ENCODE results near the gene CIAO3. TPM values are rescaled to one million over a fixed set of nuclear protein-coding genes. Genes with fewer than 3 reads are reported as not detected.

The CIAO3 gene
- total RNA-seq, 1 experiment from 2014 or later: 32.8 TPM

DNA sequence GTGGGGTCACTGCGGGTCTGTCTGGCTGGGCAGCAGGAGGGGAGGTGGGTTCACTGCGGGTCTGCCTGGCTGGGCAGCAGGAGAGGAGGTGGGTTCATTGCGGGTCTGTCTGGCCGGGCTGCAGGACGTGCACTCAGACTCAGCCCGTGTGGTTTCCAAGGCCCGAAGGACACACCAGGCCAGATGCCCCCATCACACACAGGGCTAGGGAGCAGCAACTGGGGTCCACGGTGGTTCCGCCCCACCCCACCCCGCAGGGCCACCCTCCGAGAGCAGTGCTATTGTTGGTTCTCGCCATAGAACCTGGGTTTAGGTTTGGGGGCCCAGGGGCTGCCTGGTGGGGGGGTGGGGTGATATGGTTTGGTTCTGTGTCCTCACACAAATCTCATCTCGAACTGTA, 5.8 kb upstream of the CIAO3 start:
- Histone ChIP-seq H3K9me2 (ENCODE audit: insufficient read depth) (no peaks in the 10 kb centered on the region), H4K20me1 (ENCODE audit: insufficient read depth) (no peaks in the 10 kb centered on the region), H3K4me2 (ENCODE audit: low read length) (no peak overlapping the region), H3K79me2 (ENCODE audit: insufficient read depth, low read length) (no peaks in the 10 kb centered on the region), H3K27me3 (ENCODE audit: insufficient read depth, low read length) (no peaks in the 10 kb centered on the region), H2AFZ (ENCODE audit: low read depth, low read length, poor library complexity, severe bottlenecking) (no peak overlapping the region), H3K27ac (ENCODE audit: low read depth, low read length) (no peak overlapping the region), H3K36me3 (ENCODE audit: control insufficient read depth in 1 of 2, insufficient read depth in 2 of 2, low read length in 2 of 2) (no peaks in the 10 kb centered on the region), H3K4me1 (ENCODE audit: control insufficient read depth in 1 of 2, insufficient read depth in 2 of 2, low read length in 2 of 2) (peaks cover 2 to 14% of the 10 kb centered on the region in 2 experiments; a peak in 3 of 4 replicates), H3K9ac (ENCODE audit: low read length) (no peak overlapping the region), H3K9me3 (ENCODE audit: control insufficient read depth in 1 of 2, insufficient read depth in 1 of 2, low read depth in 1 of 2, low read length in 2 of 2) (no peaks in the 10 kb centered on the region), H3K4me3 (replicated peaks in 1 of 2; ENCODE audit: low read depth in 1 of 2, low read length in 2 of 2) (no peak overlapping the region)
- POLR2A ChIA-PET: no interaction called here
- no peak for TF ChIP-seq ZNF274 (IDR thresholded peaks at IDR 0.05; ENCODE audit: low read depth, low read length)
- TF ChIP-seq, protein P1, sequence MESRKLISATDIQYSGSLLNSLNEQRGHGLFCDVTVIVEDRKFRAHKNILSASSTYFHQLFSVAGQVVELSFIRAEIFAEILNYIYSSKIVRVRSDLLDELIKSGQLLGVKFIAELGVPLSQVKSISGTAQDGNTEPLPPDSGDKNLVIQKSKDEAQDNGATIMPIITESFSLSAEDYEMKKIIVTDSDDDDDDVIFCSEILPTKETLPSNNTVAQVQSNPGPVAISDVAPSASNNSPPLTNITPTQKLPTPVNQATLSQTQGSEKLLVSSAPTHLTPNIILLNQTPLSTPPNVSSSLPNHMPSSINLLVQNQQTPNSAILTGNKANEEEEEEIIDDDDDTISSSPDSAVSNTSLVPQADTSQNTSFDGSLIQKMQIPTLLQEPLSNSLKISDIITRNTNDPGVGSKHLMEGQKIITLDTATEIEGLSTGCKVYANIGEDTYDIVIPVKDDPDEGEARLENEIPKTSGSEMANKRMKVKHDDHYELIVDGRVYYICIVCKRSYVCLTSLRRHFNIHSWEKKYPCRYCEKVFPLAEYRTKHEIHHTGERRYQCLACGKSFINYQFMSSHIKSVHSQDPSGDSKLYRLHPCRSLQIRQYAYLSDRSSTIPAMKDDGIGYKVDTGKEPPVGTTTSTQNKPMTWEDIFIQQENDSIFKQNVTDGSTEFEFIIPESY (IDR thresholded peaks at IDR 0.05; ENCODE audit: extremely low read depth, insufficient replicate concordance, low read length): no peak
- TF ChIP-seq, protein P2, sequence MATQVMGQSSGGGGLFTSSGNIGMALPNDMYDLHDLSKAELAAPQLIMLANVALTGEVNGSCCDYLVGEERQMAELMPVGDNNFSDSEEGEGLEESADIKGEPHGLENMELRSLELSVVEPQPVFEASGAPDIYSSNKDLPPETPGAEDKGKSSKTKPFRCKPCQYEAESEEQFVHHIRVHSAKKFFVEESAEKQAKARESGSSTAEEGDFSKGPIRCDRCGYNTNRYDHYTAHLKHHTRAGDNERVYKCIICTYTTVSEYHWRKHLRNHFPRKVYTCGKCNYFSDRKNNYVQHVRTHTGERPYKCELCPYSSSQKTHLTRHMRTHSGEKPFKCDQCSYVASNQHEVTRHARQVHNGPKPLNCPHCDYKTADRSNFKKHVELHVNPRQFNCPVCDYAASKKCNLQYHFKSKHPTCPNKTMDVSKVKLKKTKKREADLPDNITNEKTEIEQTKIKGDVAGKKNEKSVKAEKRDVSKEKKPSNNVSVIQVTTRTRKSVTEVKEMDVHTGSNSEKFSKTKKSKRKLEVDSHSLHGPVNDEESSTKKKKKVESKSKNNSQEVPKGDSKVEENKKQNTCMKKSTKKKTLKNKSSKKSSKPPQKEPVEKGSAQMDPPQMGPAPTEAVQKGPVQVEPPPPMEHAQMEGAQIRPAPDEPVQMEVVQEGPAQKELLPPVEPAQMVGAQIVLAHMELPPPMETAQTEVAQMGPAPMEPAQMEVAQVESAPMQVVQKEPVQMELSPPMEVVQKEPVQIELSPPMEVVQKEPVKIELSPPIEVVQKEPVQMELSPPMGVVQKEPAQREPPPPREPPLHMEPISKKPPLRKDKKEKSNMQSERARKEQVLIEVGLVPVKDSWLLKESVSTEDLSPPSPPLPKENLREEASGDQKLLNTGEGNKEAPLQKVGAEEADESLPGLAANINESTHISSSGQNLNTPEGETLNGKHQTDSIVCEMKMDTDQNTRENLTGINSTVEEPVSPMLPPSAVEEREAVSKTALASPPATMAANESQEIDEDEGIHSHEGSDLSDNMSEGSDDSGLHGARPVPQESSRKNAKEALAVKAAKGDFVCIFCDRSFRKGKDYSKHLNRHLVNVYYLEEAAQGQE (IDR thresholded peaks at IDR 0.05; ENCODE audit: low read depth): no peak
- TF ChIP-seq, protein P3, sequence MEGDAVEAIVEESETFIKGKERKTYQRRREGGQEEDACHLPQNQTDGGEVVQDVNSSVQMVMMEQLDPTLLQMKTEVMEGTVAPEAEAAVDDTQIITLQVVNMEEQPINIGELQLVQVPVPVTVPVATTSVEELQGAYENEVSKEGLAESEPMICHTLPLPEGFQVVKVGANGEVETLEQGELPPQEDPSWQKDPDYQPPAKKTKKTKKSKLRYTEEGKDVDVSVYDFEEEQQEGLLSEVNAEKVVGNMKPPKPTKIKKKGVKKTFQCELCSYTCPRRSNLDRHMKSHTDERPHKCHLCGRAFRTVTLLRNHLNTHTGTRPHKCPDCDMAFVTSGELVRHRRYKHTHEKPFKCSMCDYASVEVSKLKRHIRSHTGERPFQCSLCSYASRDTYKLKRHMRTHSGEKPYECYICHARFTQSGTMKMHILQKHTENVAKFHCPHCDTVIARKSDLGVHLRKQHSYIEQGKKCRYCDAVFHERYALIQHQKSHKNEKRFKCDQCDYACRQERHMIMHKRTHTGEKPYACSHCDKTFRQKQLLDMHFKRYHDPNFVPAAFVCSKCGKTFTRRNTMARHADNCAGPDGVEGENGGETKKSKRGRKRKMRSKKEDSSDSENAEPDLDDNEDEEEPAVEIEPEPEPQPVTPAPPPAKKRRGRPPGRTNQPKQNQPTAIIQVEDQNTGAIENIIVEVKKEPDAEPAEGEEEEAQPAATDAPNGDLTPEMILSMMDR (IDR thresholded peaks at IDR 0.05 in 2 of 3, conservative IDR thresholded peaks at IDR 0.05 in 1 of 3; ENCODE audit: borderline replicate concordance in 1 of 3, insufficient read depth in 1 of 3, low read depth in 2 of 3, low read length in 2 of 3): no peak
- no peak for TF ChIP-seq POLR2AphosphoS5 (IDR thresholded peaks at IDR 0.05; ENCODE audit: low read depth, low read length)
- TF ChIP-seq, protein P4, sequence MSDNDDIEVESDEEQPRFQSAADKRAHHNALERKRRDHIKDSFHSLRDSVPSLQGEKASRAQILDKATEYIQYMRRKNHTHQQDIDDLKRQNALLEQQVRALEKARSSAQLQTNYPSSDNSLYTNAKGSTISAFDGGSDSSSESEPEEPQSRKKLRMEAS (IDR thresholded peaks at IDR 0.05): no peak
- no peak for TF ChIP-seq EGR1 (IDR thresholded peaks at IDR 0.05; ENCODE audit: low read depth)
- TF ChIP-seq CBX3 (IDR thresholded peaks at IDR 0.05; ENCODE audit: low read depth): no peak
- TF ChIP-seq JUND (IDR thresholded peaks at IDR 0.05): no peak
- no peak for TF ChIP-seq EZH2phosphoT487 (IDR thresholded peaks at IDR 0.05; ENCODE audit: borderline replicate concordance)
- TF ChIP-seq RAD21 (IDR thresholded peaks at IDR 0.05; ENCODE audit: low read depth): no peak
- RAD21 ChIA-PET (ENCODE audit: low non-redundant PET in 1 of 2, low total read pairs in 2 of 2, uncharacterized antibody in 2 of 2, unreplicated experiment in 2 of 2): no interaction called here
- DNase-seq (ENCODE audit: low read depth, low spot score): no peak
- CTCF ChIA-PET: no interaction called here
- BruUV-seq (replicated peaks): no TSS peak
- intact Hi-C loops (cut with micrococcal nuclease): no loop called here
- ATAC-seq: no peak
